ENCODE measurements around the gene WNK1. TPM values are rescaled to one million over a fixed set of nuclear protein-coding genes. Genes with fewer than 3 reads are reported as not detected.

WNK1 gene
- total and polyA plus RNA-seq, 2 donors from 2014 or later: 40.2 to 173 TPM

DNA sequence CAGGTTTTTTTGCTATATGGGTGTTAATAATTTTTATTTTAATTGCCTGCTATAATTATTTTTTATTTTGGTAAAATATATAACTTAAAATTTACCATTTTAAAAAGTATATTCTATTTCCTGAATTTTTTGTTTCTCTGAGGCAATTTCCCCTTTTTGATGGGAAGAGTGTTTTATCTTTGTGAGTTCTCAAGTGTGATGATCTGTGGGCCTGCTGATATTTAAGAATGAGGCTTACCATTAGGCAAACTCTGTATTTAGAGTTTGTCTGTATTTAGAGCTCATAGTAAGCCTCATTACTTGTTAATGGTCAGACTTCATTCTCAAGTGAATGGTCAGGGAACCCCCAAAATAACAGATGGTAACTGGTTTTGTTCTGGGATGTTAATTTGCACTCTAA, 48.0 kb downstream of the WNK1 start:
- DNase-seq (no peak), FAIRE-seq (no peak)
- H3K36me3 ChIP-seq (ENCODE audit: control insufficient read depth in 2 of 3, insufficient read depth in 3 of 3, low read length in 3 of 3): no peaks in the 10 kb centered on the region
- H3K9ac ChIP-seq (ENCODE audit: low read length in 3 of 3): no peak overlapping the region
- H3K27me3 ChIP-seq (ENCODE audit: control insufficient read depth, insufficient read depth, low read length): no peaks in the 10 kb centered on the region
- H3K27ac ChIP-seq (ENCODE audit: low read depth in 2 of 2, low read length in 2 of 2): no peak overlapping the region
- peaks cover 0 to 6% (median 2%) of the 10 kb centered on the region in 3 donors for H3K4me1 ChIP-seq (ENCODE audit: control insufficient read depth in 2 of 3, insufficient read depth in 2 of 3, low read depth in 1 of 3, low read length in 3 of 3)
- H3K9me3 ChIP-seq (ENCODE audit: control insufficient read depth in 2 of 3, insufficient read depth in 1 of 3, low read length in 3 of 3): no peaks in the 10 kb centered on the region
- H3K4me3 ChIP-seq (ENCODE audit: low read length in 3 of 3): no peak overlapping the region
- TF ChIP-seq, protein P1, sequence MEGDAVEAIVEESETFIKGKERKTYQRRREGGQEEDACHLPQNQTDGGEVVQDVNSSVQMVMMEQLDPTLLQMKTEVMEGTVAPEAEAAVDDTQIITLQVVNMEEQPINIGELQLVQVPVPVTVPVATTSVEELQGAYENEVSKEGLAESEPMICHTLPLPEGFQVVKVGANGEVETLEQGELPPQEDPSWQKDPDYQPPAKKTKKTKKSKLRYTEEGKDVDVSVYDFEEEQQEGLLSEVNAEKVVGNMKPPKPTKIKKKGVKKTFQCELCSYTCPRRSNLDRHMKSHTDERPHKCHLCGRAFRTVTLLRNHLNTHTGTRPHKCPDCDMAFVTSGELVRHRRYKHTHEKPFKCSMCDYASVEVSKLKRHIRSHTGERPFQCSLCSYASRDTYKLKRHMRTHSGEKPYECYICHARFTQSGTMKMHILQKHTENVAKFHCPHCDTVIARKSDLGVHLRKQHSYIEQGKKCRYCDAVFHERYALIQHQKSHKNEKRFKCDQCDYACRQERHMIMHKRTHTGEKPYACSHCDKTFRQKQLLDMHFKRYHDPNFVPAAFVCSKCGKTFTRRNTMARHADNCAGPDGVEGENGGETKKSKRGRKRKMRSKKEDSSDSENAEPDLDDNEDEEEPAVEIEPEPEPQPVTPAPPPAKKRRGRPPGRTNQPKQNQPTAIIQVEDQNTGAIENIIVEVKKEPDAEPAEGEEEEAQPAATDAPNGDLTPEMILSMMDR (IDR thresholded peaks at IDR 0.05; ENCODE audit: borderline replicate concordance, extremely low read depth, insufficient read depth): no peak
- intact Hi-C loops (cut with DNase I): no loop called here

DNA sequence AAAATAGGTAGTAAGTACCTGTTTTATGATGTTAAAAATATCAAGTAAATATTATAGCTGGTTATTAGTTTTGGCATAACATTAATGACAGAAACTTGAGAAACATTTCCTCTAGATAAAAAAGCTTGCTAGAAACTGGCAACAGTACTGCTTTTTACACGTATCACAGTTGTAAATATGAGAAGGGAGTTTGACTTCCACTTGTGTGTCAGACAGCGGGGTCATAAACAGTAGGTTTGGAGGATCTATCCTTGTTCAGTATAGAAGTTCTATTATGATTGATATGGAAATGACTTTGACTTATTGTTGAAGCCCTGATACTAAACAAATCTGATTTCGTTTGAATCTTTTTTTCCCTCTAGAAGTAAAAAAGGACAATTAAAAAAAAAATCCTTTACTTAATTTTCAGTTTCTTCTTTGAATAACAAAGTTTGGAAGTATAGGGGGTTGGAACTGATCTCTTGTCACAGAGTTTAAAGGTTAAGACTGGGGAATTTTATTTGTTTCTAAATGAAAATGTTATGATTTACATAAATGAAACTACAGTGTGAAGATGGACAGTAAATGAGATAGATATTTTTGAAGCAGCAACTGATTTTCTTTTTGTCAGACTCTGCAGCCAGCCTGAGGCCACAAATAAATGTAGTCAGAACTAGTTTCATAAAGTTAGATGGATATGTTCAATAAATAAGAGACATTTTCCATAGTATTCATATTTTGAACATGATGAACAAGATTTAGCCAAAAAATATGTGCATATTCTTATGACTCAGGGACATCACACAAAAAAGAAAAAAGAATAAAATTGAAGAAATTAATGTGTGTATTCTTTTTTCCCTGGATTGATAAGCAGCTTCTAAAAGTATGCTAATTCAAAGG, 50.1 kb downstream of the WNK1 start:
- Histone ChIP-seq H3K4me3 (ENCODE audit: low read length in 3 of 3) (no peak overlapping the region), H3K9me3 (ENCODE audit: control insufficient read depth in 2 of 3, insufficient read depth in 1 of 3, low read length in 3 of 3) (no peaks in the 10 kb centered on the region), H3K27me3 (ENCODE audit: control insufficient read depth, insufficient read depth, low read length) (no peaks in the 10 kb centered on the region), H3K36me3 (ENCODE audit: control insufficient read depth in 2 of 3, insufficient read depth in 3 of 3, low read length in 3 of 3) (no peaks in the 10 kb centered on the region), H3K27ac (ENCODE audit: low read depth in 2 of 2, low read length in 2 of 2) (no peak overlapping the region), H3K4me1 (ENCODE audit: control insufficient read depth in 2 of 3, insufficient read depth in 2 of 3, low read depth in 1 of 3, low read length in 3 of 3) (peaks cover 0 to 6% (median 2%) of the 10 kb centered on the region in 3 donors), H3K9ac (ENCODE audit: low read length in 3 of 3) (no peak overlapping the region)
- intact Hi-C loops (cut with DNase I): no loop called here
- FAIRE-seq (no peak), DNase-seq (no peak)
- TF ChIP-seq, protein P1 (IDR thresholded peaks at IDR 0.05; ENCODE audit: borderline replicate concordance, extremely low read depth, insufficient read depth): no peak

DNA sequence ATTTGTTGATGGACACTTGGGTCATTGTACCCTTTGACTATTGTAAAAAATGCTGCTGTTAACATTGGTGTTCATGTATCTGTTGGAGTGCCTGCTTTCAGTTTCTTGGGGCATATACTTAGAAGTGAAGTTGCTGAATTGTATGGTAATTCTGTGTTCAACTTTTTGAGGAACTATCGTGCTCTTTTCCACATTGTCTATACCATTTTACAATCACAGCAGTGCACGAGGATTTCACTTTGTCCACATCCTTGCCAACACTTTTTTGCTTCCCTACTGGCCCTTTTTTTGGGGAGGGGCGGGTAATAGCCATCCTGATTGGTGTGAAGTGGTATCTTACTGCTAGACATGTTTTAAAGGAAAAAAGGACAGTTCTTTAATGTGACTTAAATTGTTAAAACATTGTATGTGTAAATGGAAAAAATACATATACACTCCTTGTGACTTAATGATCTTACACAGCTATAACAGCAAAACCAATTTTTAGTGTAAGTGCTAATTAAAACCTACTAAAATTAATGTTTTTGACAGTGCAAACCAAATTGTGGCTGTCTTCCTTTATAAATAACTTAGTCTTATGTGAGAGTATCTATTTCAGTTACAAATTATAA, 52.7 kb downstream of the WNK1 start:
- H3K36me3 ChIP-seq (ENCODE audit: control insufficient read depth in 2 of 3, insufficient read depth in 3 of 3, low read length in 3 of 3): no peaks in the 10 kb centered on the region
- H3K9ac ChIP-seq (ENCODE audit: low read length in 3 of 3): no peak overlapping the region
- no peaks in the 10 kb centered on the region for H3K27me3 ChIP-seq (ENCODE audit: control insufficient read depth, insufficient read depth, low read length)
- no peak for FAIRE-seq
- H3K27ac ChIP-seq (ENCODE audit: low read depth in 2 of 2, low read length in 2 of 2): no peak overlapping the region
- H3K4me3 ChIP-seq (ENCODE audit: low read length in 3 of 3): no peak overlapping the region
- TF ChIP-seq, protein P1 (IDR thresholded peaks at IDR 0.05; ENCODE audit: borderline replicate concordance, extremely low read depth, insufficient read depth): no peak
- intact Hi-C loops (cut with DNase I): no loop called here
- peaks cover 0 to 6% (median 2%) of the 10 kb centered on the region in 3 donors for H3K4me1 ChIP-seq (ENCODE audit: control insufficient read depth in 2 of 3, insufficient read depth in 2 of 3, low read depth in 1 of 3, low read length in 3 of 3)
- H3K9me3 ChIP-seq (ENCODE audit: control insufficient read depth in 2 of 3, insufficient read depth in 1 of 3, low read length in 3 of 3): no peaks in the 10 kb centered on the region
- DNase-seq: no peak
